ES-I3 (cell line): ENCODE data around the gene FBXO46.
"Not testable (repeated sequence)": the region's sequence is repeated elsewhere in the genome, so short reads cannot be mapped to it uniquely, and the experiment has no call there.

Source experiments
- H3K36me3 ChIP-seq: 2 replicates; pipeline ENCODE4 v1.6.1; 2013; ENCODE audit warnings: mild to moderate bottlenecking, low read length, control low read depth, moderate library complexity; ENCODE audit not compliant: insufficient read depth
- H3K4me1 ChIP-seq: 2 replicates; pipeline ENCODE4 v1.6.1; 2013; ENCODE audit warnings: mild to moderate bottlenecking, control low read depth, low read length; ENCODE audit not compliant: insufficient read depth
- H3K9ac ChIP-seq: 2 replicates; pipeline ENCODE4 v1.6.1; 2013; ENCODE audit warnings: low read depth, mild to moderate bottlenecking, low read length, moderate library complexity
- H3K9me3 ChIP-seq: 2 replicates; pipeline ENCODE4 v1.6.1; 2013; ENCODE audit warnings: mild to moderate bottlenecking, low read length, moderate library complexity; ENCODE audit not compliant: control insufficient read depth, insufficient read depth

Gene FBXO46

DNA sequence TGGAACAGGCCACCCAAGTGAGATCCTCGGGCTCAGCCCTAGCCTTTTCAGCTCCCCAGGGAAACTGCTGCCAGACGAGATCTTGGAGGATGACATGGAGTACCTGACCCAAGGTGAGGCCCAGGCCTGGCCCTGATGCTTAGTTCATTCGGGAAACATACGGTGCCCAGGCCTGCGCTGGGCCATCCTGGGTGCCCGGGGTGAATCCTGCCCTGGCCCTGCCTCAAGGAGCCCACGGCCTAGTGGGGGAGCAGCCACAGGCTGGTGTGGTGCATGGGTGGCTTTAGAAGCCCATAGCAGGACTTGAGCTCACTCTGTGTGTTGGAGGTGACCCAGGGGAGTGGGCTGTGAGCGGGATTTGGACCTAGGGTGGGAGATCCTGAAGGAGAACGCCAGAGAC is 28.2 kb upstream of the FBXO46 start:
- H3K9me3 ChIP-seq, result no peaks in the 10 kb centered on the region
- H3K9ac ChIP-seq, result no peak overlapping the region
- H3K36me3 ChIP-seq, result no peaks in the 10 kb centered on the region
- H3K4me1 ChIP-seq, result peaks cover 3% of the 10 kb centered on the region; the same call in 1 of the 2 replicates

DNA sequence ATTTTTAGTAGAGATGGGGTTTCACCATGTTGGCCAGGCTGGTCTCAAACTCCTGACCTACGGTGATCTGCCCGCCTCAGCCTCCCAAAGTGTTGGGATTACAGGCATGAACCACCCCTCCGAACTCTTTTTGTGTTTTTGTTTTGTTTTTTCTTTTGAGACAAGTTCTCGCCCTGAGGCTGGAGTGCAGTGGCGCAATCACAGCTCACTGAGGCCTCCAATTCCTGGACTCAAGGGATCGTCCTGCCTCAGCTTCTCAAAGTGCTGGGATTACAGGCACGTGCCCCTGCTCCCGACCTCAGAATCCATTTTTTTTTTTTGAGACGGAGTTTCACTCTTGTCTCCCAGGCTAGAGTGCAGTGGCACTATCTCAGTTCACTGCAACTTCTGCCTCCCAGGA is 27.0 kb upstream of the FBXO46 start:
- no peaks in the 10 kb centered on the region for H3K9me3 ChIP-seq
- H3K36me3 ChIP-seq, result no peaks in the 10 kb centered on the region
- H3K4me1 ChIP-seq, result no peaks in the 10 kb centered on the region; the same call in 1 of the 2 replicates
- no peak overlapping the region for H3K9ac ChIP-seq

DNA sequence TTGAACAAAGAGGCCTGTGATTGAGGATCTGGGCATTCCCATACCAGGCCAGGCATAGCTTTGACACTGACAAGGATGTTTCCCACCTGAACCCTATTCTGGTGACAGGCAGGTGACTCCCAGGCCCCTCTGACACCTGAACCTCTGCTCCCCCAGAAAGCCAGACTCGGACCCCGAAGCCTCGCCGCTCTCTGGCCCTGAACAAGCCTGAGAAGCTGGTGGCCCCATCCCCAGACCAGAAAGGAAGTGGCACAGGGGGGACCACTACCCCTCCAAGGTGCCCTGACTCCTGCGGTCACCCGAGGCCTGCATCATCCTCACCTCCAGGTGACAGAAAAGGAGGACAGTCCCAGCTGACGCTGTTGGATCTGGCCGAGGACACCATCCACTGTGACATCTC is 23.6 kb upstream of the FBXO46 start:
- Histone ChIP-seq H3K36me3 (no peaks in the 10 kb centered on the region), H3K9me3 (no peaks in the 10 kb centered on the region)

GRCh38 chr19:45753548-45753947 is 22.9 kb upstream of the FBXO46 start:
- H3K9ac ChIP-seq, result no peak overlapping the region
- H3K4me1 ChIP-seq, result no peaks in the 10 kb centered on the region
- no peaks in the 10 kb centered on the region for H3K9me3 ChIP-seq
- H3K36me3 ChIP-seq, result no peaks in the 10 kb centered on the region

More for the DNA sequence above, 23.6 kb upstream of the FBXO46 start:
- H3K9ac ChIP-seq, result no peak overlapping the region
- H3K4me1 ChIP-seq, result no peaks in the 10 kb centered on the region

DNA sequence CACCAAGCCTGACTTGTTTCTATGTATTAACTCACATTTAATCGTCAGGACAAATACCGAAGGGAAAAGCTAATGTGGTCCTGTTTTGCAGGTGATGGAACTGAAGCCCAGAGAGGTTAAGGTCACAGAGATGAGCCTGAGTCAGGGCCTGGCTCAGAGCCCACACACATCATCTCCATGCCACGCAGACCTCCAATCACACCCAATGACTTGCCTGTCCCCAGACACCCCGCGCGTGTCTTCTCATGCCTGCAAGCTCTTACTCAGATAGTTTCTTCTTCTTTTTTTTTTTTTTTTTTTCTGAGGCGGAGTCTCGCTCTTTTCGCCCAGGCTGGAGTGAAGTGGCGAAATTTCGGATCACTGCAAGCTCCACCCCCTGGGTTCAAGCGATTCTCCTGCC is 21.9 kb upstream of the FBXO46 start:
- no peaks in the 10 kb centered on the region for H3K4me1 ChIP-seq
- no peaks in the 10 kb centered on the region for H3K36me3 ChIP-seq
- no peaks in the 10 kb centered on the region for H3K9me3 ChIP-seq
- H3K9ac ChIP-seq, result no peak overlapping the region

DNA sequence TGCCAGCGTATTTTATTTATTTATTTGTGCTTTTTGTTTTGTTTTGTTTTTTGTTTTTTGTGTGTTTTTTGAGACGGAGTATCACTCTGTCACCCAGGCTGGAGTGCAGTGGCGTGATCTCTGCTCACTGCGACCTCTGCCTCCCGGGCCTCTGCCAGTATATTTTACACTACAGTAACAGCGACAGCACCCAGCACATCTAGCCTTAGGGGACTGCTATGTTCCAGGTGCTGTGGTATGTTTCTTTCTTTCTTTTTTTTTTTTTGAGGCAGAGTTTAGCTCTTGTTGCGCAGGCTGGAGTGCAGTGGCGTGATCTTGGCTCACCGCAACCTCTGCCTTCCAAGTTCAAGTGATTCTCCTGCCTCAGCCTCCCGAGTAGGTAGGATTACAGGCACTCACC is 20.8 kb upstream of the FBXO46 start:
- H3K9me3 ChIP-seq, H3K36me3 ChIP-seq, H3K9ac ChIP-seq, H3K4me1 ChIP-seq: not testable (repeated sequence)

DNA sequence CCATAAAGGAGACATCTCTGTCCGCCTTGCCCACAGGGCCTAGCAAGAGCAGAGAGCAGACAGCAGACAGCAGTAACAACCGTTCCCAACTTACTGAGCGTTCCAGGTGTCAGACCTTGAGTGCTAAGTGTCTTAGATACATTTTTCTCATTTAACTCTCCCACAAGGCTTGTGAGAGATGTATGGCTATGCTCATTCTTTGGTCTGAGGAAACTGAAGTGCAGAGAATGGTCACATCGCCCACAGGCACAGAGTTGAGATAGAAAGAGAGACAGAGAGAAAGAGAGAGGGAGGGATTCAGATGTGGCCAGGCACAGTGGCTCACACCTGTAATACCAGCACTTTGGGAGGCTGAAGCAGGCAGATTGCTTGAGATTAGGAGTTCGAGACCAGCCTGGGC is 16.8 kb upstream of the FBXO46 start:
- H3K36me3 ChIP-seq, result no peaks in the 10 kb centered on the region
- H3K9ac ChIP-seq, result no peak overlapping the region
- no peaks in the 10 kb centered on the region; the same call in 1 of the 2 replicates for H3K4me1 ChIP-seq
- H3K9me3 ChIP-seq, result no peaks in the 10 kb centered on the region

DNA sequence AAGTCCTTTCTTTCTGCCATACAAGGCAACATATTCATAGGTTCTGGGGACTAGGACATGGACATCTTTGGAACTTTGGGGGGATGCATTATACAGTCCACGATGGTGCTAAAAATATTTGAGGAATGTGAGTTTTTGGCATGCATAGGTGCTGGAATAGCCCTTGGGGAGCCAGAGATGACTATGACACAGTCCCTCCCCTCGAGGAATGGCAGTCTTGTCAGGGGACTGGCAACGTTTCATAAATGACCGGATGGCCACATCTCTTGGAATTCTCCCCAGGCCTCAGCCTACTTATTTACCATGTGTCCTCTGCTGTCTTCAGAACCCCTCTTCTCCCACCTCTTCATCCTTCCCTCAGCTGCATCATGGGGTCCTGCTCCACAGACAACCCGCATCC is 16.2 kb upstream of the FBXO46 start:
- Histone ChIP-seq H3K36me3 (no peaks in the 10 kb centered on the region), H3K4me1 (no peaks in the 10 kb centered on the region; the same call in 1 of the 2 replicates), H3K9ac (no peak overlapping the region), H3K9me3 (no peaks in the 10 kb centered on the region)

DNA sequence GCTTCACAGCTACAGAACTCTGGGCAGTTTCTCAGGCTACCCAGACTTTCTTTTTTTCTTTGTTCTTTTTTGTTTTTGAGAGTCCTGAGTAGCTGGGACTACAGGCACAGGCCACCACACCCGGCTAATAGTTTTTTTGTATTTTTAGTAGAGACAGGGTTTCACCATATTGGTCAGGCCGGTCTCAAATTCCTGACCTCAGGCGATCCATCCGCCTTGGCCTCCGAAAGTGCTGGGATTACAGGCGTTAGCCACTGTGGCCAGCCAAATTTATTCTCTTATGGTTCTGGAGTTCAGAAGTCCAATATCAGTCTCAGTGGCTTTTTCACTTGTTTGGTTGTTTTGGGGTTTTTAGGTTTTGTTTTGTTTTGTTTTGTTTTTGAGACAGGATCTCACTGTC is 14.9 kb upstream of the FBXO46 start:
- Histone ChIP-seq H3K36me3 (no peaks in the 10 kb centered on the region), H3K4me1 (no peaks in the 10 kb centered on the region; the same call in 1 of the 2 replicates), H3K9me3 (no peaks in the 10 kb centered on the region)

GRCh38 chr19:45742969-45743368 is 12.3 kb upstream of the FBXO46 start:
- Histone ChIP-seq H3K9ac (no peak overlapping the region), H3K9me3 (no peaks in the 10 kb centered on the region), H3K4me1 (no peaks in the 10 kb centered on the region; the same call in 1 of the 2 replicates), H3K36me3 (no peaks in the 10 kb centered on the region)

More for the DNA sequence above, 14.9 kb upstream of the FBXO46 start:
- H3K9ac ChIP-seq, result no peak overlapping the region

GRCh38 chr19:45739498-45740439 is 9.1 kb upstream of the FBXO46 start:
- peaks cover 2% of the 10 kb centered on the region; the same call in 1 of the 2 replicates for H3K4me1 ChIP-seq

GRCh38 chr19:45733160-45733810 is 2.6 kb upstream of the FBXO46 start, which contains the start of gene MEIOSIN:
Gene MEIOSIN, plus strand, starts transcription at chr19:45733439. Its CDS starts 1,938 bp downstream, at chr19:45735377.
- Histone ChIP-seq H3K9me3 (no peaks in the 10 kb centered on the region), H3K9ac (no peak within 1 kb of the TSS), H3K36me3 (no peaks in the 10 kb centered on the region)

More at GRCh38 chr19:45739498-45740439, 9.1 kb upstream of the FBXO46 start:
- Histone ChIP-seq H3K9ac (no peak overlapping the region), H3K36me3 (no peaks in the 10 kb centered on the region), H3K9me3 (no peaks in the 10 kb centered on the region)

GRCh38 chr19:45729800-45730290 is 851 bp downstream of the FBXO46 start:
- H3K9ac ChIP-seq, result peak overlapping the region; percentile 75
- H3K9me3 ChIP-seq, result no peaks in the 10 kb centered on the region
- peaks cover 3% of the 10 kb centered on the region; the same call in 1 of the 2 replicates for H3K4me1 ChIP-seq
- no peaks in the 10 kb centered on the region for H3K36me3 ChIP-seq

More at GRCh38 chr19:45733160-45733810, 2.6 kb upstream of the FBXO46 start, which contains the start of gene MEIOSIN:
- peaks cover 6% of the 10 kb centered on the region for H3K4me1 ChIP-seq

DNA sequence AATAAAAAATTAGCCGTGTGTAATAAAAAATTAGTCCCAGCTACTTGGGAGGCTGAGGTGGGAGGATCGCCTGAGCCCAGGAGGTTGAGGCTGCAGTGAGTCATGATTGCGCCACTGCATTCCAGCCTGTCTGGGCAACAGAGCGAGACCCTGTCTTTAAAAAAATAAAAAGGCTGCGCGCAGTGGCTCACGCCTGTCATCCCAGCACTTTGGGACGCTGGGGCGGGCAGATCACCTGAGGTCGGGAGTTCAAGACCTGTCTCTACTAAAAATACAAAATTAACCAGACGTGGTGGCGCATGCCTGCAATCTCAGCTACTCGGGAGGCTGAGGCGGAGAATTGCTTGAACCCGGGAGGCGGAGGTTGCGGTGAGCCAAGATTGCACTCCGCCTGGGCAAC is 2.0 kb downstream of the FBXO46 start:
- not testable (repeated sequence) for H3K4me1 ChIP-seq, H3K9me3 ChIP-seq, H3K9ac ChIP-seq, H3K36me3 ChIP-seq
